IMR-90 (cell line): ENCODE data around the gene LRRC66. TPM values are rescaled to one million over a fixed set of nuclear protein-coding genes. Genes with fewer than 3 reads are reported as not detected.

ENCODE experiments used
- ATAC-seq: fragments of 200-7000 bp; cut with Tn5 transposase; 2 replicates; pipeline ENCODE4 v1.9.1; 2020; ENCODE audit warnings: low read depth, mild to moderate bottlenecking, moderate library complexity
- BruUV-seq: library from RNA; stranded (reverse); fragments of 400-500 nt; replicated peaks from 2 replicates; lab custom pipeline; 2021; lab: Mats Ljungman, UMichigan
- CTCF ChIA-PET: fragments of 300-600 bp; formaldehyde crosslinking; extraction: SDS; loops from one replicate; lab custom pipeline; 2021; ENCODE audit warnings: antibody characterized with exemption; lab: Yijun Ruan, JAX
- POLR2A ChIA-PET: fragments of 300-600 bp; sonication (Branson Sonifier 250); formaldehyde crosslinking; loops from one replicate; lab custom pipeline; 2022; ENCODE audit warnings: antibody characterized with exemption; ENCODE audit not compliant: unreplicated experiment; lab: Charles Lee
- DNase-seq: peaks from one replicate; pipeline ENCODE4 v3.0.0; 2013
- H2AFZ ChIP-seq: replicated peaks from 2 replicates; pipeline ENCODE3; 2013; ENCODE audit warnings: low read length, mild to moderate bottlenecking; ENCODE audit not compliant: poor library complexity
- H2AK5ac ChIP-seq: 2 replicates; pipeline ENCODE4 v1.6.1; 2013; ENCODE audit warnings: low read depth, low read length, inconsistent platforms
- H2AK9ac ChIP-seq: replicated peaks from 2 replicates; pipeline ENCODE3; 2013; ENCODE audit warnings: mild to moderate bottlenecking, low read depth, low read length, moderate library complexity; ENCODE audit not compliant: poor library complexity
- H2BK120ac ChIP-seq: 2 replicates; pipeline ENCODE4 v1.6.1; 2013; ENCODE audit warnings: low read depth, low read length, inconsistent platforms
- H2BK15ac ChIP-seq: 3 replicates; pipeline ENCODE4 v1.6.1; 2013; ENCODE audit warnings: low read depth, low read length, inconsistent platforms
- H2BK20ac ChIP-seq: 2 replicates; pipeline ENCODE4 v1.6.1; 2013; ENCODE audit warnings: low read depth, mild to moderate bottlenecking, inconsistent platforms, low read length, moderate library complexity
- H2BK5ac ChIP-seq: 2 replicates; pipeline ENCODE4 v1.6.1; 2013; ENCODE audit warnings: mild to moderate bottlenecking, low read depth, low read length, inconsistent platforms; ENCODE audit not compliant: poor library complexity, severe bottlenecking
- H3K14ac ChIP-seq: replicated peaks from 2 replicates; pipeline ENCODE4 v1.6.1; 2013; ENCODE audit warnings: low read depth, low read length, inconsistent platforms
- H3K18ac ChIP-seq: 2 replicates; pipeline ENCODE4 v1.6.1; 2013; ENCODE audit warnings: low read depth, low read length, control low read depth
- H3K23ac ChIP-seq: 2 replicates; pipeline ENCODE4 v1.6.1; 2013; ENCODE audit warnings: low read depth, low read length, inconsistent platforms
- H3K27ac ChIP-seq: 2 replicates; pipeline ENCODE4 v1.5.1; 2013; ENCODE audit warnings: mild to moderate bottlenecking, control low read depth, low read length; ENCODE audit not compliant: insufficient read depth
- H3K27me3 ChIP-seq: 2 replicates; pipeline ENCODE4 v1.6.1; 2013; ENCODE audit warnings: low read length; ENCODE audit not compliant: control insufficient read depth, insufficient read depth
- H3K36me3 ChIP-seq: 2 replicates; pipeline ENCODE4 v1.6.1; 2013; ENCODE audit warnings: low read length, mixed read lengths; ENCODE audit not compliant: control insufficient read depth, insufficient read depth
- H3K4ac ChIP-seq: 2 replicates; pipeline ENCODE4 v1.6.1; 2013; ENCODE audit warnings: low read depth, low read length, inconsistent platforms
- H3K4me1 ChIP-seq: 2 replicates; pipeline ENCODE4 v1.6.1; 2013; ENCODE audit warnings: low read length, mixed read lengths; ENCODE audit not compliant: control insufficient read depth, insufficient read depth
- H3K4me2 ChIP-seq: 2 replicates; pipeline ENCODE4 v1.6.1; 2013; ENCODE audit warnings: low read depth, mild to moderate bottlenecking, control low read depth, low read length, moderate library complexity
- H3K4me3 ChIP-seq: 2 replicates; pipeline ENCODE4 v1.5.1; 2013; ENCODE audit warnings: low read depth, mild to moderate bottlenecking, control low read depth, low read length, moderate library complexity; ENCODE audit not compliant: insufficient read depth
- H3K56ac ChIP-seq: 2 replicates; pipeline ENCODE4 v1.6.1; 2013; ENCODE audit warnings: low read length, inconsistent platforms; ENCODE audit not compliant: insufficient read depth; ENCODE audit errors: extremely low read depth
- H3K79me1 ChIP-seq, 2 experiments: 2 replicates each; pipeline ENCODE4 v1.6.1; 2013; ENCODE audit warnings: low read length in 2 of 2, inconsistent platforms in 1 of 2, low read depth in 1 of 2
- H3K9ac ChIP-seq: 2 replicates; pipeline ENCODE4 v1.6.1; 2013; ENCODE audit warnings: low read depth, low read length, control low read depth
- H3K9me1 ChIP-seq: 2 replicates; pipeline ENCODE4 v1.6.1; 2013; ENCODE audit warnings: low read length, inconsistent platforms; ENCODE audit not compliant: insufficient read depth
- H3K9me3 ChIP-seq: 2 replicates; pipeline ENCODE4 v1.6.1; 2013; ENCODE audit warnings: low read length; ENCODE audit not compliant: control insufficient read depth, insufficient read depth
- H4K20me1 ChIP-seq: 2 replicates; pipeline ENCODE4 v1.6.1; 2013; ENCODE audit warnings: low read length, inconsistent platforms; ENCODE audit not compliant: insufficient read depth
- H4K5ac ChIP-seq: 2 replicates; pipeline ENCODE4 v1.6.1; 2013; ENCODE audit warnings: mild to moderate bottlenecking, low read depth, low read length, control low read depth
- H4K8ac ChIP-seq, 2 experiments: 2 replicates each; pipeline ENCODE4 v1.6.1; 2013; ENCODE audit warnings: low read depth in 2 of 2, low read length in 2 of 2, control low read depth in 1 of 2, inconsistent platforms in 1 of 2
- H4K91ac ChIP-seq: 2 replicates; pipeline ENCODE4 v1.6.1; 2013; ENCODE audit warnings: low read depth, low read length, inconsistent platforms; ENCODE audit not compliant: insufficient read depth
- CEBPB ChIP-seq: IDR thresholded peaks from 2 replicates; pipeline ENCODE4 v1.6.1; 2012; ENCODE audit warnings: low read depth, low read length, improper control_type of control experiment
- CHD1 ChIP-seq: IDR thresholded peaks from 2 replicates; pipeline ENCODE4 v1.6.1; 2012; ENCODE audit warnings: low read depth, low read length, improper control_type of control experiment
- MAFK ChIP-seq: IDR thresholded peaks from 2 replicates; pipeline ENCODE4 v1.6.1; 2012; ENCODE audit warnings: low read depth, low read length, improper control_type of control experiment
- POLR2A ChIP-seq: IDR thresholded peaks from 2 replicates; pipeline ENCODE4 v1.6.1; 2012; ENCODE audit warnings: mild to moderate bottlenecking, low read depth, low read length
- RAD21 ChIP-seq: IDR thresholded peaks from 2 replicates; pipeline ENCODE4 v1.6.1; 2012; ENCODE audit warnings: low read length, improper control_type of control experiment
- RCOR1 ChIP-seq: IDR thresholded peaks from 2 replicates; pipeline ENCODE4 v1.6.1; 2012; ENCODE audit warnings: mild to moderate bottlenecking, low read length, improper control_type of control experiment; ENCODE audit not compliant: insufficient replicate concordance
- RFX5 ChIP-seq: IDR thresholded peaks from 2 replicates; pipeline ENCODE4 v1.8.0; 2012; ENCODE audit warnings: low read depth, mild to moderate bottlenecking, low read length, moderate library complexity
- SMC3 ChIP-seq: fragments of 150-350 bp; IDR thresholded peaks from 2 replicates; pipeline ENCODE4 v1.6.1; 2016; ENCODE audit warnings: low read depth, mild to moderate bottlenecking, antibody characterized with exemption, low read length, moderate library complexity
- WGBS, 2 experiments: methylation state at CpG; one replicate each; pipeline versions ENCODE4 v1.1.5 to v1.1.7; 2013; ENCODE audit warnings: missing lambda C conversion rate in 2 of 2; ENCODE audit not compliant: insufficient read length in 1 of 2; ENCODE audit errors: extremely low coverage in 2 of 2; 5-methylcytosine and 5-hydroxymethylcytosine counted together
- dilution Hi-C: fragments of 300-500 bp; cut with HindIII; formaldehyde crosslinking; loops from one replicate; pipeline ENCODE4 v1.14.3; 2018; ENCODE audit warnings: low sequenced_read_pairs; ENCODE audit not compliant: unreplicated experiment
- in situ Hi-C: fragments of 300-500 bp; cut with MboI; formaldehyde crosslinking; loops from 3 replicates; pipeline ENCODE4 v1.14.3; 2019; ENCODE audit warnings: low sequenced_read_pairs, inconsistent platforms, mixed read lengths
- intact Hi-C: fragments of 100-400 bp; cut with micrococcal nuclease; formaldehyde crosslinking; loops from 2 replicates; pipeline ENCODE4 v1.10.0; 2022
- polyA plus RNA-seq, 3 experiments: library from polyadenylated mRNA; depleted of rRNA; stranded (reverse); fragments of >200 nt; gene quantifications; 2 replicates each; pipeline ENCODE4 v1.2.3, GENCODE V29; 2012; ENCODE audit warnings: low replicate concordance in 1 of 3
- total RNA-seq: library from RNA; depleted of rRNA; stranded (reverse); fragments of >200 nt; gene quantifications from 2 replicates; pipeline ENCODE4 v1.2.3, GENCODE V29; 2012
- TF ChIP-seq, protein P1 (sequence below): conservative IDR thresholded peaks from 2 replicates; pipeline ENCODE4 v1.5.1; 2012; ENCODE audit warnings: mild to moderate bottlenecking, low read depth, low read length, improper control_type of control experiment
- TF ChIP-seq, protein P2 (sequence below): fragments of 150-350 bp; IDR thresholded peaks from 2 replicates; pipeline ENCODE4 v1.6.1; 2017; ENCODE audit warnings: mild to moderate bottlenecking, antibody characterized with exemption, low read length, low read depth
- TF ChIP-seq, protein P3 (sequence below): fragments of 150-350 bp; IDR thresholded peaks from 2 replicates; pipeline ENCODE4 v1.6.1; 2016; ENCODE audit warnings: low read depth, mild to moderate bottlenecking, low read length, moderate library complexity, borderline replicate concordance

LRRC66 gene
- total and polyA plus RNA-seq, 2 of the 4 experiments (the other 2 are of a cell fraction): 0.09 to 0.18 TPM

DNA sequence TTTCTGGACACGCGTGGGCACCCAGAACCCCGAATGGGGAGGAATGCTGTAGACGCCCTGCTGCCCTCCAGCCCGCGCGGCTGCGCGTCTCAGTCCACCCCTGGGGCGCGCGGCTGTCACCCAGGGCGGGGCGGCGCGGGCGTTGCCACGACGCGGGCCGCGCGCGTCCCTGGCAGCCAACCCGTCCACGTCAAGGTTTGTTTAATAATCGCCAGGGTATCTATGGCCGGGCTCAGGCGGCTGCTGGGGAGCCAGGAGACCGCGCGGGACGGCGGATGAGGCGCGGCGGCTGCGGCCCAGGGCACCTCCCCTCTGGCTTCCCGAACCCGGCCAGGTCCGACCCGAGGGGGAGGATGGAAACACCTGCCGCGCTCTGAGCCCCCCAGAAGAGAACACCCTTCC is 31.1 kb upstream of the LRRC66 start, which contains the start of gene SPATA18:
Gene SPATA18 (plus strand): TSS at position 92 of the 402 bp plus-strand sequence. CDS start 401 bp downstream, outside the sequence.
- peak; percentile 65 for ATAC-seq
- H3K27me3 ChIP-seq: peaks cover 6% of the 10 kb centered on the region

More for the DNA sequence above, 31.1 kb upstream of the LRRC66 start, which contains the start of gene SPATA18:
- in situ Hi-C loops: no loop called here
- Histone ChIP-seq H2AFZ (peak within 1 kb of the TSS; percentile 92), H3K14ac (peak within 1 kb of the TSS; percentile 94), H4K20me1 (0 out of 2 replicates have a peak, but pooled peaks cover 3% of the 10 kb centered on the region), H2AK5ac (peak within 1 kb of the TSS; percentile 28; the same call in 1 of the 2 replicates), H3K79me1 (0 out of 4 replicates have a peak, but pooled peaks cover 0 to 7% of the 10 kb centered on the region in 2 experiments), H2BK15ac (peak within 1 kb of the TSS; percentile 32; the same call in 1 of the 3 replicates), H3K9me3 (no peaks in the 10 kb centered on the region), H3K4me3 (peak within 1 kb of the TSS; percentile 57), H3K9me1 (peaks cover 3% of the 10 kb centered on the region; the same call in 1 of the 2 replicates), H2BK120ac (peak within 1 kb of the TSS; percentile 60), H3K9ac (peak within 1 kb of the TSS; percentile 76), H4K5ac (peak within 1 kb of the TSS; percentile 56), H3K18ac (peak within 1 kb of the TSS; percentile 86), H3K4me1 (no peaks in the 10 kb centered on the region), H2AK9ac (peak within 1 kb of the TSS; percentile 48), H3K4ac (peak within 1 kb of the TSS; percentile 73), H4K91ac (peak within 1 kb of the TSS; percentile 86), H3K4me2 (peak within 1 kb of the TSS; percentile 86), H3K23ac (peak within 1 kb of the TSS; percentile 95), H3K56ac (peak within 1 kb of the TSS; percentile 84; the same call in 1 of the 2 replicates), H3K27ac (peak within 1 kb of the TSS; percentile 88), H3K36me3 (no peaks in the 10 kb centered on the region), H2BK20ac (0 out of 2 replicates have a peak within 1 kb of the TSS, but pooled peaks have one; percentile 9), H2BK5ac (peak within 1 kb of the TSS; percentile 76), H4K8ac (peak within 1 kb of the TSS; percentile 64 to 88; a peak in 3 of 4 replicates)
- CTCF ChIA-PET: interaction anchor here (1.6 kb wide), 1 partner anchor 9 kb away, joined by 3 read pairs; no protein-coding TSS in a partner anchor
- dilution Hi-C loops: no loop called here
- TF ChIP-seq, protein P1, sequence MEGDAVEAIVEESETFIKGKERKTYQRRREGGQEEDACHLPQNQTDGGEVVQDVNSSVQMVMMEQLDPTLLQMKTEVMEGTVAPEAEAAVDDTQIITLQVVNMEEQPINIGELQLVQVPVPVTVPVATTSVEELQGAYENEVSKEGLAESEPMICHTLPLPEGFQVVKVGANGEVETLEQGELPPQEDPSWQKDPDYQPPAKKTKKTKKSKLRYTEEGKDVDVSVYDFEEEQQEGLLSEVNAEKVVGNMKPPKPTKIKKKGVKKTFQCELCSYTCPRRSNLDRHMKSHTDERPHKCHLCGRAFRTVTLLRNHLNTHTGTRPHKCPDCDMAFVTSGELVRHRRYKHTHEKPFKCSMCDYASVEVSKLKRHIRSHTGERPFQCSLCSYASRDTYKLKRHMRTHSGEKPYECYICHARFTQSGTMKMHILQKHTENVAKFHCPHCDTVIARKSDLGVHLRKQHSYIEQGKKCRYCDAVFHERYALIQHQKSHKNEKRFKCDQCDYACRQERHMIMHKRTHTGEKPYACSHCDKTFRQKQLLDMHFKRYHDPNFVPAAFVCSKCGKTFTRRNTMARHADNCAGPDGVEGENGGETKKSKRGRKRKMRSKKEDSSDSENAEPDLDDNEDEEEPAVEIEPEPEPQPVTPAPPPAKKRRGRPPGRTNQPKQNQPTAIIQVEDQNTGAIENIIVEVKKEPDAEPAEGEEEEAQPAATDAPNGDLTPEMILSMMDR: no peak
- TF ChIP-seq RFX5: no peak
- no peak for TF ChIP-seq RAD21
- TF ChIP-seq MAFK: no peak
- TF ChIP-seq, protein P2, sequence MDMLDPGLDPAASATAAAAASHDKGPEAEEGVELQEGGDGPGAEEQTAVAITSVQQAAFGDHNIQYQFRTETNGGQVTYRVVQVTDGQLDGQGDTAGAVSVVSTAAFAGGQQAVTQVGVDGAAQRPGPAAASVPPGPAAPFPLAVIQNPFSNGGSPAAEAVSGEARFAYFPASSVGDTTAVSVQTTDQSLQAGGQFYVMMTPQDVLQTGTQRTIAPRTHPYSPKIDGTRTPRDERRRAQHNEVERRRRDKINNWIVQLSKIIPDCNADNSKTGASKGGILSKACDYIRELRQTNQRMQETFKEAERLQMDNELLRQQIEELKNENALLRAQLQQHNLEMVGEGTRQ: no peak
- no peak for TF ChIP-seq RCOR1
- TF ChIP-seq CHD1: no peak
- no peak for TF ChIP-seq CEBPB
- no peak for TF ChIP-seq SMC3
- no peak for TF ChIP-seq POLR2A
- TF ChIP-seq, protein P3, sequence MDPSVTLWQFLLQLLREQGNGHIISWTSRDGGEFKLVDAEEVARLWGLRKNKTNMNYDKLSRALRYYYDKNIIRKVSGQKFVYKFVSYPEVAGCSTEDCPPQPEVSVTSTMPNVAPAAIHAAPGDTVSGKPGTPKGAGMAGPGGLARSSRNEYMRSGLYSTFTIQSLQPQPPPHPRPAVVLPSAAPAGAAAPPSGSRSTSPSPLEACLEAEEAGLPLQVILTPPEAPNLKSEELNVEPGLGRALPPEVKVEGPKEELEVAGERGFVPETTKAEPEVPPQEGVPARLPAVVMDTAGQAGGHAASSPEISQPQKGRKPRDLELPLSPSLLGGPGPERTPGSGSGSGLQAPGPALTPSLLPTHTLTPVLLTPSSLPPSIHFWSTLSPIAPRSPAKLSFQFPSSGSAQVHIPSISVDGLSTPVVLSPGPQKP: no peak
- BruUV-seq: no TSS peak
- POLR2A ChIA-PET: interaction anchor here (1.1 kb wide), 1 partner anchor 13 kb away, joined by 3 read pairs; the partner anchor contains the start of gene SGCB
- WGBS, 2 experiments: 3% methylated on average over 25 of the region's 44 CpGs; no CpG with 5 or more reads in 1 of the 2 experiments
- no peak for DNase-seq
- intact Hi-C loops: loop anchor here (2.0 to 10.0 kb wide), 3 partner anchors 26 to 56 kb away; no protein-coding TSS in a partner anchor
